A549 (cell line): ENCODE measurements around the gene SETD7. TPM values are rescaled to one million over a fixed set of nuclear protein-coding genes. Genes with fewer than 3 reads are reported as not detected.

ENCODE experiments used
- ATAC-seq, 2 experiments: fragments of 200-7000 bp in 1 of 2; fragments of >200 bp in 1 of 2; cut with Nextera tagmentation in 1 of 2; cut with Tn5 transposase in 1 of 2; 3 replicates each; pipeline versions ENCODE4 v1.8.0 to v1.9.1; 2018 to 2020; ENCODE audit warnings: mild to moderate bottlenecking in 1 of 2, moderate library complexity in 1 of 2
- CTCF ChIA-PET: fragments of 300-600 bp; sonication (Branson Sonifier 250); formaldehyde crosslinking; extraction: SDS; loops from one replicate; lab custom pipeline; 2021; ENCODE audit warnings: antibody characterized with exemption, inconsistent platforms; lab: Yijun Ruan, JAX
- POLR2A ChIA-PET: fragments of 350-600 bp; formaldehyde crosslinking; extraction: SDS; loops from one replicate; lab custom pipeline; 2021; ENCODE audit warnings: antibody characterized with exemption, inconsistent platforms; lab: Yijun Ruan, JAX
- DNase-seq, 2 experiments: peaks; one replicate each; pipeline versions ENCODE4 v3.0.0 to v3.0.0-alpha.2; 2011 to 2016; ENCODE audit warnings: low read depth in 1 of 2, low spot score in 1 of 2
- FAIRE-seq: peaks from 2 replicates; lab custom pipeline; 2011; peaks lifted over from hg19 to GRCh38; lab: Jason Lieb, UNC
- H3K27ac ChIP-seq, 2 experiments: fragments of >200 bp; sonication (Bioruptor Twin); formaldehyde crosslinking; 3 replicates each; pipeline ENCODE4 v1.5.1; 2016 to 2017
- H3K4me1 ChIP-seq: fragments of >200 bp; sonication (Bioruptor Twin); formaldehyde crosslinking; 3 replicates; pipeline ENCODE4 v1.6.1; 2016
- H3K4me2 ChIP-seq: fragments of >200 bp; sonication (Bioruptor Twin); formaldehyde crosslinking; 3 replicates; pipeline ENCODE4 v1.6.1; 2016
- H3K4me3 ChIP-seq: fragments of >200 bp; sonication (Bioruptor Twin); formaldehyde crosslinking; 3 replicates; pipeline ENCODE4 v1.5.1; 2016
- H3K9me3 ChIP-seq: fragments of >200 bp; sonication (Bioruptor Twin); formaldehyde crosslinking; 3 replicates; pipeline ENCODE4 v1.6.1; 2016
- E2F6 ChIP-seq: IDR thresholded peaks from 2 replicates; pipeline ENCODE4 v1.6.1; 2012; ENCODE audit warnings: low read depth, borderline replicate concordance
- EHF ChIP-seq: fragments of 250-450 bp; sonication (Bioruptor Pico); IDR thresholded peaks from 2 replicates; pipeline ENCODE4 v1.5.0; 2020; ENCODE audit warnings: mild to moderate bottlenecking
- EHMT2 ChIP-seq: fragments of 200-600 bp; sonication (generic); IDR thresholded peaks from 2 replicates; pipeline ENCODE4 v1.6.1; 2016; ENCODE audit warnings: antibody characterized with exemption, low read depth, mild to moderate bottlenecking, moderate library complexity
- ESRRA ChIP-seq: fragments of 150-350 bp; IDR thresholded peaks from 2 replicates; pipeline ENCODE4 v1.6.1; 2014; ENCODE audit warnings: mild to moderate bottlenecking, low read length, borderline replicate concordance
- FOXS1 ChIP-seq: fragments of 250-450 bp; sonication (Bioruptor Pico); IDR thresholded peaks from 2 replicates; pipeline ENCODE4 v1.5.0; 2020; ENCODE audit warnings: mild to moderate bottlenecking, moderate library complexity
- HOXA7 ChIP-seq: fragments of 250-450 bp; sonication (Bioruptor Pico); IDR thresholded peaks from 2 replicates; pipeline ENCODE4 v1.5.0; 2020; ENCODE audit warnings: mild to moderate bottlenecking, moderate library complexity
- HOXB13 ChIP-seq: fragments of 250-450 bp; sonication (Bioruptor Pico); IDR thresholded peaks from 2 replicates; pipeline ENCODE4 v1.5.0; 2020; ENCODE audit warnings: low read depth, mild to moderate bottlenecking, moderate library complexity
- PBX3 ChIP-seq: IDR thresholded peaks from 2 replicates; pipeline ENCODE4 v1.6.1; 2012
- PHF8 ChIP-seq: fragments of 200-600 bp; sonication (generic); IDR thresholded peaks from 2 replicates; pipeline ENCODE4 v1.6.1; 2016; ENCODE audit warnings: low read depth, mild to moderate bottlenecking, antibody characterized with exemption, moderate library complexity, borderline replicate concordance
- POLR2A ChIP-seq: IDR thresholded peaks from 2 replicates; pipeline ENCODE4 v1.6.1; 2012; ENCODE audit warnings: mild to moderate bottlenecking, low read length
- RAD21 ChIP-seq, 2 experiments: fragments of >200 bp in 1 of 2; sonication (Bioruptor Twin) in 1 of 2; formaldehyde crosslinking in 1 of 2; IDR thresholded peaks in 1 of 2; conservative IDR thresholded peaks in 1 of 2; 2 replicates in 1 of 2; 3 replicates in 1 of 2; pipeline ENCODE4 v1.6.1; 2012 to 2018; ENCODE audit warnings: inconsistent platforms in 1 of 2
- TP53 ChIP-seq: fragments of 250-450 bp; sonication (Bioruptor Pico); IDR thresholded peaks from 2 replicates; pipeline ENCODE4 v1.5.0; 2021; ENCODE audit warnings: mild to moderate bottlenecking, moderate library complexity
- WGBS: methylation state at CpG from one replicate; pipeline ENCODE4 v1.1.6; 2017; ENCODE audit errors: missing lambda C conversion rate; 5-methylcytosine and 5-hydroxymethylcytosine counted together
- polyA plus RNA-seq, 4 experiments: library from polyadenylated mRNA; depleted of rRNA in 3 of 4; stranded (reverse); fragments of >200 nt; fragmentation: RNase III in 1 of 4; extraction: RNeasy Plus Mini Kit Qiagen cat#74134 plus additional on column Dnase treatment in 1 of 4; gene quantifications; 2 replicates in 3 of 4; 3 replicates in 1 of 4; pipeline ENCODE4 v1.2.3, GENCODE V29; 2011 to 2017
- TF ChIP-seq, protein P1 (sequence below): fragments of 200-600 bp; sonication (generic); IDR thresholded peaks from 2 replicates; pipeline ENCODE4 v1.6.1; 2016; ENCODE audit warnings: antibody characterized with exemption, mild to moderate bottlenecking, moderate library complexity
- TF ChIP-seq, protein P2 (sequence below): fragments of >200 bp; sonication (Bioruptor Twin); formaldehyde crosslinking; IDR thresholded peaks from 3 replicates; pipeline ENCODE4 v1.5.1; 2016

Gene SETD7
- polyA plus RNA-seq, 2 of the 4 experiments (the other 2 are of a cell fraction), result 30.6 to 39.1 TPM

- TF ChIP-seq PBX3, result no peak
- no peak for TF ChIP-seq FOXS1 (CRISPR knock-in tag)
- TF ChIP-seq, protein P1, sequence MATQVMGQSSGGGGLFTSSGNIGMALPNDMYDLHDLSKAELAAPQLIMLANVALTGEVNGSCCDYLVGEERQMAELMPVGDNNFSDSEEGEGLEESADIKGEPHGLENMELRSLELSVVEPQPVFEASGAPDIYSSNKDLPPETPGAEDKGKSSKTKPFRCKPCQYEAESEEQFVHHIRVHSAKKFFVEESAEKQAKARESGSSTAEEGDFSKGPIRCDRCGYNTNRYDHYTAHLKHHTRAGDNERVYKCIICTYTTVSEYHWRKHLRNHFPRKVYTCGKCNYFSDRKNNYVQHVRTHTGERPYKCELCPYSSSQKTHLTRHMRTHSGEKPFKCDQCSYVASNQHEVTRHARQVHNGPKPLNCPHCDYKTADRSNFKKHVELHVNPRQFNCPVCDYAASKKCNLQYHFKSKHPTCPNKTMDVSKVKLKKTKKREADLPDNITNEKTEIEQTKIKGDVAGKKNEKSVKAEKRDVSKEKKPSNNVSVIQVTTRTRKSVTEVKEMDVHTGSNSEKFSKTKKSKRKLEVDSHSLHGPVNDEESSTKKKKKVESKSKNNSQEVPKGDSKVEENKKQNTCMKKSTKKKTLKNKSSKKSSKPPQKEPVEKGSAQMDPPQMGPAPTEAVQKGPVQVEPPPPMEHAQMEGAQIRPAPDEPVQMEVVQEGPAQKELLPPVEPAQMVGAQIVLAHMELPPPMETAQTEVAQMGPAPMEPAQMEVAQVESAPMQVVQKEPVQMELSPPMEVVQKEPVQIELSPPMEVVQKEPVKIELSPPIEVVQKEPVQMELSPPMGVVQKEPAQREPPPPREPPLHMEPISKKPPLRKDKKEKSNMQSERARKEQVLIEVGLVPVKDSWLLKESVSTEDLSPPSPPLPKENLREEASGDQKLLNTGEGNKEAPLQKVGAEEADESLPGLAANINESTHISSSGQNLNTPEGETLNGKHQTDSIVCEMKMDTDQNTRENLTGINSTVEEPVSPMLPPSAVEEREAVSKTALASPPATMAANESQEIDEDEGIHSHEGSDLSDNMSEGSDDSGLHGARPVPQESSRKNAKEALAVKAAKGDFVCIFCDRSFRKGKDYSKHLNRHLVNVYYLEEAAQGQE, result no peak
- no peak for TF ChIP-seq PHF8
These were observed 28.0 kb upstream of the SETD7 start (continued) for GRCh38 chr4:139584013-139584412.

- ATAC-seq (peak; percentile 54 to 64; a peak in 2 of 6 replicates), DNase-seq (no peak), FAIRE-seq (no peak)
- Histone ChIP-seq H3K27ac (peak overlapping the region in 1 of 2 experiments; percentile 39; a peak in 1 of 6 replicates), H3K9me3 (no peaks in the 10 kb centered on the region), H3K4me2 (no peak overlapping the region), H3K4me1 (peaks cover 11% of the 10 kb centered on the region), H3K4me3 (no peak overlapping the region)
- 94% methylated on average over 4 of the region's 4 CpGs for WGBS
- ChIA-PET CTCF (interaction anchor here (0.6 to 2.0 kb wide), 7 partner anchors 13 to 74 kb away, joined by 3 to 11 read pairs (median 5); no protein-coding TSS in a partner anchor), POLR2A (no interaction called here)
- TF ChIP-seq RAD21 (conservative IDR thresholded peaks at IDR 0.05 in 1 of 2, IDR thresholded peaks at IDR 0.05 in 1 of 2), result peak; percentile 42 to 47; a peak in 4 of 5 replicates
- TF ChIP-seq HOXA7 (CRISPR knock-in tag), result no peak
- TF ChIP-seq, protein P2, sequence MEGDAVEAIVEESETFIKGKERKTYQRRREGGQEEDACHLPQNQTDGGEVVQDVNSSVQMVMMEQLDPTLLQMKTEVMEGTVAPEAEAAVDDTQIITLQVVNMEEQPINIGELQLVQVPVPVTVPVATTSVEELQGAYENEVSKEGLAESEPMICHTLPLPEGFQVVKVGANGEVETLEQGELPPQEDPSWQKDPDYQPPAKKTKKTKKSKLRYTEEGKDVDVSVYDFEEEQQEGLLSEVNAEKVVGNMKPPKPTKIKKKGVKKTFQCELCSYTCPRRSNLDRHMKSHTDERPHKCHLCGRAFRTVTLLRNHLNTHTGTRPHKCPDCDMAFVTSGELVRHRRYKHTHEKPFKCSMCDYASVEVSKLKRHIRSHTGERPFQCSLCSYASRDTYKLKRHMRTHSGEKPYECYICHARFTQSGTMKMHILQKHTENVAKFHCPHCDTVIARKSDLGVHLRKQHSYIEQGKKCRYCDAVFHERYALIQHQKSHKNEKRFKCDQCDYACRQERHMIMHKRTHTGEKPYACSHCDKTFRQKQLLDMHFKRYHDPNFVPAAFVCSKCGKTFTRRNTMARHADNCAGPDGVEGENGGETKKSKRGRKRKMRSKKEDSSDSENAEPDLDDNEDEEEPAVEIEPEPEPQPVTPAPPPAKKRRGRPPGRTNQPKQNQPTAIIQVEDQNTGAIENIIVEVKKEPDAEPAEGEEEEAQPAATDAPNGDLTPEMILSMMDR, result 0 out of 3 replicates have a peak, but pooled peaks have one; percentile 24
These were observed 26.0 kb upstream of the SETD7 start for GRCh38 chr4:139582044-139582443.

DNA sequence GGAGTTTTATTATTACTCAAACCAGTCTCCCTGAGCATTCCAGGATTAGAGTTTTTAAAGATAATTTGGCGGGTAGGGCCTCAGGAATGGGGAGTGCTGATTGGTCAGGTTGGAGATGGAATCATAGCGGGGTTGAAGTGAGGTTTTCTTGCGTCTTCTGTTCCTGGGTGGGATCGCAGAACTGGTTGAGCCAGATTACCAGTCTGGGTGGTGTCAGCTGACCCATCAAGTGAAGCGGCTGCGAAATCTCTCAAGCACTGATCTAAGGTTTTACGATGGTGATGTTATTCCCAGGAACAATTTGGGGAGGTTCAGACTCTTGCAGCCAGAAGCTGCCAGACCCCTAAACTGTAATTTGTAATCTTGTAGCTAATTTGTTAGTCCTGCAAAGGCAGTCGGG, 25.1 kb upstream of the SETD7 start:
- CTCF ChIA-PET, result interaction anchor here (1.1 to 2.0 kb wide), 4 partner anchors 19 to 75 kb away, joined by 3 to 11 read pairs (median 4); no protein-coding TSS in a partner anchor
- POLR2A ChIA-PET, result no interaction called here
- FAIRE-seq, result no peak

More for the DNA sequence above, 25.1 kb upstream of the SETD7 start:
- DNase-seq (no peak), ATAC-seq (no peak)
- H3K9me3 ChIP-seq, result no peaks in the 10 kb centered on the region
- H3K4me1 ChIP-seq, result peaks cover 11% of the 10 kb centered on the region
- H3K4me3 ChIP-seq, result no peak overlapping the region
- H3K27ac ChIP-seq, result no peak overlapping the region
- H3K4me2 ChIP-seq, result no peak overlapping the region
- no peak for TF ChIP-seq POLR2A
- TF ChIP-seq ESRRA, result no peak
- TF ChIP-seq TP53 (CRISPR knock-in tag), result no peak
- TF ChIP-seq EHF (CRISPR knock-in tag), result no peak
- no peak for TF ChIP-seq EHMT2
- TF ChIP-seq PBX3, result no peak
- TF ChIP-seq HOXB13 (CRISPR knock-in tag), result no peak
- no peak for TF ChIP-seq E2F6
- TF ChIP-seq HOXA7 (CRISPR knock-in tag), result no peak
- WGBS, result 88% methylated on average over 8 of the region's 8 CpGs
